ENCODE results near the gene ZNF423. TPM values are rescaled to one million over a fixed set of nuclear protein-coding genes. Genes with fewer than 3 reads are reported as not detected.

ZNF423 gene
- total and polyA plus RNA-seq, 3 experiments from 2014 or later = not detected

GRCh38 chr16:49652456-49653172, 203.3 kb downstream of the ZNF423 start:
- Histone ChIP-seq H3K4me1 (ENCODE audit: insufficient read depth, low read length) (no peaks in the 10 kb centered on the region), H3K4me3 (ENCODE audit: low read length) (no peak overlapping the region), H3K27me3 (ENCODE audit: insufficient read depth, low read length, poor library complexity, severe bottlenecking) (no peaks in the 10 kb centered on the region), H3K27ac (ENCODE audit: low read depth, low read length) (no peak overlapping the region), H3K9me3 (ENCODE audit: low read length) (no peaks in the 10 kb centered on the region), H3K36me3 (ENCODE audit: insufficient read depth, low read length) (no peaks in the 10 kb centered on the region)
- Mint-ChIP-seq H3K27ac (no peak overlapping the region), H3K4me3 (no peak overlapping the region), H3K4me1 (no peaks in the 10 kb centered on the region), H3K27me3 (peaks cover 0 to 4% of the 10 kb centered on the region in 2 donors), H3K9me3 (peaks cover 6 to 14% (median 9%) of the 10 kb centered on the region in 5 donors), H3K36me3 (no peaks in the 10 kb centered on the region)
- ChIA-PET POLR2A (no interaction called here), CTCF (no interaction called here)
- no peak for DNase-seq

- Mint-ChIP-seq H3K9me3 (peaks cover 6 to 20% (median 14%) of the 10 kb centered on the region in 5 donors), H3K27me3 (peaks cover 0 to 4% of the 10 kb centered on the region in 2 donors), H3K27ac (no peak overlapping the region), H3K36me3 (no peaks in the 10 kb centered on the region), H3K4me1 (no peaks in the 10 kb centered on the region), H3K4me3 (no peak overlapping the region)
- no peak overlapping the region for H3K4me3 ChIP-seq (ENCODE audit: low read length)
- H3K27ac ChIP-seq (ENCODE audit: low read depth, low read length) = no peak overlapping the region
- no peaks in the 10 kb centered on the region for H3K27me3 ChIP-seq (ENCODE audit: insufficient read depth, low read length, poor library complexity, severe bottlenecking)
- no peaks in the 10 kb centered on the region for H3K36me3 ChIP-seq (ENCODE audit: insufficient read depth, low read length)
- DNase-seq = no peak
- no peaks in the 10 kb centered on the region for H3K9me3 ChIP-seq (ENCODE audit: low read length)
- CTCF ChIA-PET = no interaction called here
- POLR2A ChIA-PET = no interaction called here
- H3K4me1 ChIP-seq (ENCODE audit: insufficient read depth, low read length) = no peaks in the 10 kb centered on the region
Observed at GRCh38 chr16:49651996-49652395, 203.9 kb downstream of the ZNF423 start.

- H3K27me3 ChIP-seq (ENCODE audit: insufficient read depth, low read length, poor library complexity, severe bottlenecking) = no peaks in the 10 kb centered on the region
- H3K27me3 Mint-ChIP-seq = peaks cover 0 to 4% of the 10 kb centered on the region in 2 donors
- H3K9me3 Mint-ChIP-seq = peaks cover 10 to 25% (median 17%) of the 10 kb centered on the region in 5 donors
- no peaks in the 10 kb centered on the region for H3K4me1 ChIP-seq (ENCODE audit: insufficient read depth, low read length)
- no peaks in the 10 kb centered on the region for H3K36me3 Mint-ChIP-seq
- no peak overlapping the region for H3K4me3 Mint-ChIP-seq
- POLR2A ChIA-PET = no interaction called here
- H3K27ac Mint-ChIP-seq = no peak overlapping the region
- no peak for DNase-seq
- CTCF ChIA-PET = no interaction called here
- no peaks in the 10 kb centered on the region for H3K36me3 ChIP-seq (ENCODE audit: insufficient read depth, low read length)
- no peaks in the 10 kb centered on the region for H3K4me1 Mint-ChIP-seq
- H3K4me3 ChIP-seq (ENCODE audit: low read length) = no peak overlapping the region
- H3K9me3 ChIP-seq (ENCODE audit: low read length) = no peaks in the 10 kb centered on the region
- H3K27ac ChIP-seq (ENCODE audit: low read depth, low read length) = no peak overlapping the region
Observed at GRCh38 chr16:49651226-49651625, 204.7 kb downstream of the ZNF423 start.

- Mint-ChIP-seq H3K4me1 (no peaks in the 10 kb centered on the region), H3K27me3 (peaks cover 0 to 4% of the 10 kb centered on the region in 2 donors), H3K36me3 (no peaks in the 10 kb centered on the region), H3K9me3 (peaks cover 14 to 30% (median 22%) of the 10 kb centered on the region in 5 donors), H3K4me3 (no peak overlapping the region), H3K27ac (no peak overlapping the region)
- ChIA-PET CTCF (no interaction called here), POLR2A (no interaction called here)
- Histone ChIP-seq H3K4me3 (ENCODE audit: low read length) (no peak overlapping the region), H3K9me3 (ENCODE audit: low read length) (no peaks in the 10 kb centered on the region), H3K4me1 (ENCODE audit: insufficient read depth, low read length) (no peaks in the 10 kb centered on the region), H3K27me3 (ENCODE audit: insufficient read depth, low read length, poor library complexity, severe bottlenecking) (no peaks in the 10 kb centered on the region), H3K36me3 (ENCODE audit: insufficient read depth, low read length) (no peaks in the 10 kb centered on the region), H3K27ac (ENCODE audit: low read depth, low read length) (no peak overlapping the region)
- DNase-seq = no peak
Observed at GRCh38 chr16:49650603-49651002, 205.3 kb downstream of the ZNF423 start.

- Mint-ChIP-seq H3K36me3 (no peaks in the 10 kb centered on the region), H3K27me3 (peaks cover 0 to 4% of the 10 kb centered on the region in 2 donors), H3K4me1 (no peaks in the 10 kb centered on the region), H3K9me3 (peaks cover 14 to 30% (median 22%) of the 10 kb centered on the region in 5 donors), H3K27ac (no peak overlapping the region), H3K4me3 (no peak overlapping the region)
- Histone ChIP-seq H3K9me3 (ENCODE audit: low read length) (no peaks in the 10 kb centered on the region), H3K27ac (ENCODE audit: low read depth, low read length) (no peak overlapping the region), H3K27me3 (ENCODE audit: insufficient read depth, low read length, poor library complexity, severe bottlenecking) (no peaks in the 10 kb centered on the region), H3K36me3 (ENCODE audit: insufficient read depth, low read length) (no peaks in the 10 kb centered on the region), H3K4me3 (ENCODE audit: low read length) (no peak overlapping the region), H3K4me1 (ENCODE audit: insufficient read depth, low read length) (no peaks in the 10 kb centered on the region)
- ChIA-PET CTCF (no interaction called here), POLR2A (no interaction called here)
- DNase-seq = no peak
Observed at GRCh38 chr16:49649013-49649765, 206.7 kb downstream of the ZNF423 start.

- H3K27me3 ChIP-seq (ENCODE audit: insufficient read depth, low read length, poor library complexity, severe bottlenecking) = no peaks in the 10 kb centered on the region
- H3K27ac ChIP-seq (ENCODE audit: low read depth, low read length) = no peak overlapping the region
- no peak overlapping the region for H3K4me3 ChIP-seq (ENCODE audit: low read length)
- H3K4me1 Mint-ChIP-seq = no peaks in the 10 kb centered on the region
- DNase-seq = no peak
- no peaks in the 10 kb centered on the region for H3K4me1 ChIP-seq (ENCODE audit: insufficient read depth, low read length)
- CTCF ChIA-PET = no interaction called here
- H3K4me3 Mint-ChIP-seq = no peak overlapping the region
- POLR2A ChIA-PET = no interaction called here
- no peaks in the 10 kb centered on the region for H3K36me3 ChIP-seq (ENCODE audit: insufficient read depth, low read length)
- no peaks in the 10 kb centered on the region for H3K9me3 ChIP-seq (ENCODE audit: low read length)
- H3K36me3 Mint-ChIP-seq = no peaks in the 10 kb centered on the region
- peaks cover 14 to 30% (median 22%) of the 10 kb centered on the region in 5 donors for H3K9me3 Mint-ChIP-seq
- no peak overlapping the region for H3K27ac Mint-ChIP-seq
- peaks cover 0 to 5% of the 10 kb centered on the region in 2 donors for H3K27me3 Mint-ChIP-seq
Observed at GRCh38 chr16:49647673-49648072, 208.2 kb downstream of the ZNF423 start.

GRCh38 chr16:49645263-49645662, 210.6 kb downstream of the ZNF423 start:
- Histone ChIP-seq H3K36me3 (ENCODE audit: insufficient read depth, low read length) (no peaks in the 10 kb centered on the region), H3K4me3 (ENCODE audit: low read length) (no peak overlapping the region), H3K4me1 (ENCODE audit: insufficient read depth, low read length) (no peaks in the 10 kb centered on the region), H3K9me3 (ENCODE audit: low read length) (no peaks in the 10 kb centered on the region), H3K27ac (ENCODE audit: low read depth, low read length) (no peak overlapping the region), H3K27me3 (ENCODE audit: insufficient read depth, low read length, poor library complexity, severe bottlenecking) (no peaks in the 10 kb centered on the region)
- peaks cover 14 to 30% (median 22%) of the 10 kb centered on the region in 5 donors for H3K9me3 Mint-ChIP-seq
- ChIA-PET CTCF (no interaction called here), POLR2A (no interaction called here)
- no peaks in the 10 kb centered on the region for H3K36me3 Mint-ChIP-seq
- no peaks in the 10 kb centered on the region for H3K4me1 Mint-ChIP-seq
- H3K4me3 Mint-ChIP-seq = no peak overlapping the region
- no peak for DNase-seq
- peaks cover 1 to 7% of the 10 kb centered on the region in 2 donors for H3K27me3 Mint-ChIP-seq
- no peak overlapping the region for H3K27ac Mint-ChIP-seq

- Mint-ChIP-seq H3K9me3 (peaks cover 14 to 30% (median 22%) of the 10 kb centered on the region in 5 donors), H3K4me1 (no peaks in the 10 kb centered on the region), H3K4me3 (no peak overlapping the region), H3K36me3 (no peaks in the 10 kb centered on the region), H3K27ac (no peak overlapping the region), H3K27me3 (peaks cover 7 to 9% of the 10 kb centered on the region in 2 donors)
- Histone ChIP-seq H3K9me3 (ENCODE audit: low read length) (no peaks in the 10 kb centered on the region), H3K27me3 (ENCODE audit: insufficient read depth, low read length, poor library complexity, severe bottlenecking) (no peaks in the 10 kb centered on the region), H3K36me3 (ENCODE audit: insufficient read depth, low read length) (no peaks in the 10 kb centered on the region), H3K27ac (ENCODE audit: low read depth, low read length) (no peak overlapping the region), H3K4me3 (ENCODE audit: low read length) (no peak overlapping the region), H3K4me1 (ENCODE audit: insufficient read depth, low read length) (no peaks in the 10 kb centered on the region)
- ChIA-PET CTCF (no interaction called here), POLR2A (no interaction called here)
- DNase-seq = no peak
Observed at GRCh38 chr16:49644145-49644463, 211.8 kb downstream of the ZNF423 start.

Data from CD8-positive, alpha-beta memory T cell (primary cell).